GM18511 (cell line): Measurements from ENCODE around the gene IMPA2.

Experiments used
- ATAC-seq: cut with Tn5 transposase; IDR thresholded peaks from one replicate; pipeline ENCODE4 v1.9.1; 2021; ENCODE audit warnings: mild to moderate bottlenecking, moderate library complexity; ENCODE audit not compliant: unreplicated experiment

Gene IMPA2

DNA sequence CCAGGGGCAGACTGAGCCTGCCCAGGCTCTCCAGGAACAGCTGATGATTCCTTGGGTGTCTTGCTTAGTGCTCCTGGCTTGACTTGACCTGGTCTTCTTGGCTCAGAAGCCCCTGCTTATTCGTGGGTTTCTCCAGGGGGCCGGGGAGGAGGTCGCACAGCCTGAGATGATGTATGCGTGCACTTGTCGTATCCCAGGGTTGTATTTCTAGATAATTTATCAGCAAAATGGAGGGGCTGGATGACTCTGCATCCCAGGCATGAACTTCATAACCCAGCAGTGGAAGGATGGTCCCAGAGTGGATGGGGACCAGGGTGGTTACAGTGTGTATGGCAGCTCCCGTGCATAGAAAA is 25.2 kb downstream of the IMPA2 start:
- no peak for ATAC-seq

DNA sequence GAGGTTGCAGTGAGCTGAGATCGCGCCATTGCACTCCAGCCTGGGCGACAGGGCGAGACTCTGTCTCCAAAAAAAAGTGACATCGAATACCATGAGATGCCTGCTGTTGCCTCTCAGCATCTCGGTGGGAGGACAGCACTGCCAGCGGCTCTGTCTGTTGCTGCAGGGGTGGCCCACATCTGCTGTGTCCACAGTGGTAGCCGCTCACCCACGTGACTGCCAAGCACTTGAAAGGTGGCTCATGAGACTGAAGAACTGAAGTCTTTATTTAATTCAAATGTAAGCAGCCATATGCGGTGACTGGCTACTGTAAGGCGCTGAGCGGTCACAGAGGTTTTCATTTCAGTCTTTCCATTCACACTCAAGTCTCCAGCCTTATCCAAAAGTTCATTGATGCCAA is 25.8 kb downstream of the IMPA2 start:
- no peak for ATAC-seq

GRCh38 chr18:12008181-12008767 is 27.0 kb downstream of the IMPA2 start:
- no peak for ATAC-seq

DNA sequence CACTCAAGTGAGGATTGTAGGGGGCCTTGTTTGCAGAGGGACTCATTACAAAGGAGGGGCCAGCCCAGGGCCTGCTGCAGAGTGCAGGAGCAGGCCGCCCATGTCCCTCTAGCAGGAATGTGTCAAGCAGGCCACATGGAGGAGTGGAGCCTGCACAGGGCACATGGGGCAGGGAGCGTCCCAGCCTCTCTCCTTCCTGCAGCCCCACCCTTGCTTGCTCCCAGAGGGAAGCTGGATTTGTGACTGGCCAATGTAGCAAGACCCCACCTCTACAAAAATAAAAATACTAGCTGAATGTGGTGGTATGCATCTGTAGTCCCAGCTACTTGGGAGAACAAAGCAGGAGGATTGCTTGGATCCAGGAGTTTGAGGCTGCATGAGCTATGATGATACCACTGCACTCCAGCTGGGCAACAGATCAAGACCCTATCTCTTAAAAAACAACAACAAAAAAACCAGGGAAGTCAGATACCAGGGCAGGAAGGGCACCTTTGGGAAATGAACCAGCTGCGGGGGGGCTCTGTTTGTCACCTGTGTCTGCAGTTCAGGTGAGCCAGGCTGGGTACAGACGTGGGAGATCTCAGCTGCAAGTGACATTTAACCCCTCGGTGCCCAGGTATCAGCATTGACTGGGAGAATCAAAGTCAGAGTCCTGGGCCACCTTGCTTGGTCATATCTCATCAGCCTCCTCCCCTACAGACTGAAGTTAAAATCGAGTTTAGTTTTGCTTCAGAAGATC is 27.7 kb downstream of the IMPA2 start:
- ATAC-seq = no peak

GRCh38 chr18:12009581-12010140 is 28.4 kb downstream of the IMPA2 start:
- no peak for ATAC-seq

DNA sequence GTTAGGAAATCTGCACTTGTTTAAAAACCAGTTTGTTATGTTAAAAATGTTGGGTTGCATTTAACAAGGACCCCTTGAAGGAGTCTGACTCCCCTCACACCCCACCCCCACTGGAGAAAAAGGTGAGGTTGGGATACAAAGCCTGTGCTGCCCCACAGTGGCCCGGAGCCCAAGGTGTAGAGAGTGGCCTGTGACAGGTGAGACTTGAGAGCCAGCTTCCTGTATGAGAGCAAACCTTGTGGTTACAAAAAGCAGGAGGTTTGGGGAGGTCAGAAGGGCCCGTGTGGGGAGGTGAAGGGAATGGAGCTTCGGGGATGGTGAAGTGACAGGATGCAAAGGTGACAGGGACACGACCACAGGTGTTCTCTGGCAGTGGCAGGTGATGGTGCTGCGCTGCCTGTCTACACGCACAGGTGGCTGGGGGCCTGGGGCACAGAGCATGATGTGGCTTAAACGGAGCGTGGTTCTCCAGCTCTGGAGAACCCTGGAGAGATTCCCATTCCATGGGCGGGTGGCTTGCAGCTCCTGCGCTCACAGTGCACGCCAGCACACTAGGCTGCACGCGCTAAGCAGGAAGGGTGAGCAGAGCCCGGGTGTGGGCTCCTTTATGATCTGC is 29.0 kb downstream of the IMPA2 start:
- ATAC-seq = no peak

GRCh38 chr18:12011199-12011956 is 30.1 kb downstream of the IMPA2 start:
- ATAC-seq = no peak

DNA sequence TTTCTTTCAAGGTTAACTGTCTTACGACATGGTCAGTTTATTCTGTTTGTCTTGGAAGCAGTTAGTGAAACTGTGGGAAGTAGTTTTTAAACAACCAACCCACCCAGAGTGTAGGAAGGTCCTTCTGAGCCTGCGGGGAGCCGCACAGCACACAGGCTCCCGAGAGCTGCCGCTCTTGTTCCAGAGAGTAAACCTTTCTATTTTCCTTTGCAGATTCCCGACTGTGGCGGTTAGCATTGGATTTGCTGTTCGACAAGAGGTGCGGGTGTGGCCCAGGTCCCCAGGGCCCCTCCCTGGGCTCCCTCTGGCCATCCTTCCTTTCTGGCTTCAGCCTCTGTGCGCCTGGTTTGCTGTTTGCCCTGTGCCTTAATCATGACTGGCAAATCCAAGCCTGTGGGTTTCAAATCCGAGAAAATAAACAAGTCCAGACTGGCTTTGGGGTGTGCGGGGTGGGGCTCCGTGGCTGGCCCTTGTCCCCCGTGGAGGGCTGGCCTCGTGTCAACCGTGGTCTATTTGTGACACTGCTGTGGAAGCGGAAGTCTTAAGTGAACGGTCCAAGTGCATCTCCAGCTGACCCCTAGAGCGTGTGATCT is 30.7 kb downstream of the IMPA2 start:
- no peak for ATAC-seq

- ATAC-seq = no peak
Measured at GRCh38 chr18:12012697-12013096, 31.4 kb downstream of the IMPA2 start.

DNA sequence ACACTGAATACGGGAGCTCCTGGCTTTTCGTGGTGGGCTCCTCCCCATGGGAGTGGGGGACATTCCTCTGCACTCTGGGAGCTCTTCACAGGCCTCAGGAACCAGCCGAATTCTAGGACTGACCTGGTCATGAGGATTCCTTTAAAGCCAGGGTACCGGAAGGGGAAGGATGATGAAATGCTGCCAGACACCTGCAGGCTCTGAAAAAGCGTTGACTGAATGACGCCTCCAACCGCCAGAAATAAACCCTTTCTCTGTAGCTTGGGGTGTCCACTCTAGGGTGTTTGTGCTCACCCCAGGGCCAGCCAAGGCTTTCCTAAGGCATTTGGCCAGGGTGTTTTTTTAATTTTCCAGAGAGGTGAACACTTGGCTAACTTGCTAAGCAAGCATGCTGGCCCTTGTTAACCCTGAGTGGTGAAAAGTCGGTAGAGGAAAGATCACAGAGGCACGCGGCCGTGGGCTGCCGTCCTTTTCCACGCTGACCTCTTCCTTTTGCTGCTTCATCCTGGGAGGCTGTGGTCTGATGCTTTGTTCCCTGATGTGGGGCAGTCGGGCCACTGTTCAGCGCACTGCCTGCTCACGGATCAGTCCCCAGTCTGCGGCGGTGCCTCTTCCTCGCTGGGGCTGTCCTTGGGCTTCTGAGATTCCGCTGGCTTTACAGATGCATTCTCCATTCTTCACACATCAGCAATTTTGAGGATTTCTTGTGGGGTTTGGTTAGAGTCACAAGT is 32.0 kb downstream of the IMPA2 start:
- ATAC-seq = no peak

DNA sequence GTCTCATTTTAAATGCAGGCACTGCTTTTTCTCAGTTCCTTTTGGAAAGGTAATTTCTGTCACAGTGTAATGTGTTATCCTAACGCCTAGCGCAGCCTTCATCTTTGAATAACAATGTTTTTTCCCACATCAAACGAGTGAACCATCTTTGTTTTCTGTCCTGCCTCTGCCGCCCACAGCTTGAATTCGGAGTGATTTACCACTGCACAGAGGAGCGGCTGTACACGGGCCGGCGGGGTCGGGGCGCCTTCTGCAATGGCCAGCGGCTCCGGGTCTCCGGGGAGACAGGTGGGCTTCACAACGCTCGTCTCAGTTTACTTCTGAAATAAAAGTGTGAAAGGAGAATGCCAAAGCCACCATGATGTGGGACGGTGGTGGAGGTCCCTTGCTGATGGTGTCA is 32.8 kb downstream of the IMPA2 start:
- no peak for ATAC-seq

DNA sequence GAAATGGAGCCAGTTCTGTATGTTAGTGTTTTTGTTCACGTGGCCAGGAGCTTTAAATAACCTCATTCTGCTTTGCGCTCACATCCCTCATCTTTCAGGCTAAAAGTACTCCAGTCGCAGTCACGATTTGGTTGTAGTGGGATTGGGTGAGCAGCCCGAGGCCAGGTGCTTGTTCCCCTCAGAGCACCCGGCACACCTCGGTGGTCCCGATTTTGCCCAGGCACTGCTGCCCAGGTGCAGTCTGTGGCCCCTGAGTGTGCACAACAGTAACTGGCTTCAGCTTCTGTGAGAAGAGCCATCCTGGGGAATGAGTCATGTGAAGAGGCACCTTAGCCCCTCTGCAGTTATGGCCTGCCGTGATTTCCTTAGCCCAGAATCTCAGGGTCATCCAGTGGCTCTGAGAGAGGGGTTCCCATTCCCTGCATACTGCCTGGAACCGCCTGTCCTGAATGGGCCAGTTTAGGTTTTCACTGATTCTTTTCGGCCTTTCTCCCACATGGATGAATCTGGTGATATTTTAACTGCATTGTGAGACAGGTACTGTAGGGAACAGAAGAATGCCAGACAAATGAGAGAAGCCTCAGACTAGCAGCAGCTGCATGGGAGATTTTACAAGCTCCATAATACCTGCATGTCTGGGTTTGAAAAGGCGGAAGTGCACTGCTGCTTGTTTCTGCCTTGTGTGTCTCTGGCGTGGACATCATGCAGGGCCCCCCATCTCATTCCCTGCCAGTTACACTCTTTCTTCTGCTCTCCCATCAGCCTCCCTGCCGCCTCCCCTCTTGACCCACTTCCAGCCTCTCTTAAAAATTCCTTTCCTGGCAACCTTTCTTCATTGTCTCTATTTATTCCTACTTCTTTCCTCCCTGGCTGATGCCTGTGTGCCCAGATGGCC is 33.5 kb downstream of the IMPA2 start:
- ATAC-seq = no peak

DNA sequence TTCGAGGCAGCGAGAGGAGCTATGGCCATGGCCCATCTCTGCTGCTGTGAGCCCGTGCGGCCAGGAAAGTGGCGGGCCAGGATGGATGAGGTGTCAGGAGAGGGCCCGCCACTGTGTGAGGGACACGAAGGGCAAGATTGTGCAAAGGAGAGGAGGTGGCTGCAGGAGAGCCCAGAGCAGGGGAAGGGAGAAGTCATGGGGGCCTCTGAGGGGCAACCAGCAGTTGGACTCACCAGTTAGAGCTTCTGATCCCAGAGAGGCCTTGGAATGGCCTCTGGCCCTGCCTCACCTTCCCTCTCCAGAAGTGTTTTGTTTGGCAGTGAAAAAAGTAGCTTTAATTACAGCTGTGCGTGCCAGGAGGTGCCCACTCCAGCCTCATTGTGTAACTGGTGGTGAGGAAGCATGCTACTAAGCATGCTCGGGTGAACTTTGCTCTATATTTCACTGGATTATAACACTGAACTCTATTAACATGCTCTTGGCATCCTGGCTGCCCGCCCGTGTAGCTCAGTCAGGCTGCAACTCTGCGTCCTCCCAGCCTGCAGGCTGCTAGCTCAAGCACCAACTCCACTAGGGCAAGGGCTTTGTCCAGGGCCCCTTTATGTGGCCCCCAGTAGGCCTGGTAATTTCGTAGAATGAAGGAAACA is 34.2 kb downstream of the IMPA2 start:
- ATAC-seq = no peak

- ATAC-seq = no peak
Measured at GRCh38 chr18:12017081-12017480, 35.8 kb downstream of the IMPA2 start.

GRCh38 chr18:12018861-12019260 is 37.6 kb downstream of the IMPA2 start:
- no peak for ATAC-seq

- no peak for ATAC-seq
Measured at GRCh38 chr18:12021077-12021476, 39.8 kb downstream of the IMPA2 start.

- ATAC-seq = no peak
Measured at GRCh38 chr18:12021596-12021995, 40.3 kb downstream of the IMPA2 start.

DNA sequence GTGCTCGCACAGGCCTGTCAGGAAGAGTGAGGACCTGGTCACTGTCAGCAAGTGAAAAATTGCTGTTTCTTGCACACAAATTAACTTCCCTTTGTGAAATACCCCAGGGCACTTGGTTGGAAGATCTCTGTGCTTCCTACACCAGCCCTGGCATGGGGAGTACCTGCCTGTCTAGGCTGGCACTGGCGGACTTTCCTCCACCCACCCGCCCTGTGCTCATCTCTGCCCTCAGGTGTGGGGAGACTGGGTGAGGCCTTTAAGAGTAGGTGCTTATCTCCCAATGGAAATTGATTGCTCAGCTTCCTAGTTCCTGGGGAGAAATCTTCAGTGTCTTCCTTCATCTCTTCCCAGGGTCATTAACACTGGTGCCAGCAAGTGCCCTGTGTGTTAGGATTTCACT is 42.1 kb downstream of the IMPA2 start:
- no peak for ATAC-seq

DNA sequence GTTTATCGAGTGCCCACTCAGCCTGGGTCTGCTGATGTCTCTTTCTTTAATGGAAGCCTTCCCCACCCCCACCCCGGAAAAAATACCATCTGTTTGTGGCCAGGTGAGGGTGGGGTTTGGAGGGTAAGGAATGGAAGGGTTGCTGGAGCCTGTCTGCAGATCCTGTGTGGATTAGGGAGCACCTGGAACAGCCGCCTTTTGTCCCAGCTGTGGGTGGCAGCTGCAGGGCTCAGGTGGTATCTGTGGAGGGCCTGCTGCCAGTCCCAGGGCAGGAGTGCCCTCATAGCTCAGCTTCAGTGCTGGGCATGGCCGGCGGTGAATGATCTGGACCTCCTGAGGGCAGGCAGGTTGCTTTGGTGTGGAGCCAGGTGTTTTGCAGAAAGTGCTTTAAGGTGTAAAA is 45.3 kb downstream of the IMPA2 start:
- no peak for ATAC-seq
